Panc1 (cell line): ENCODE results near the gene ATG4B. TPM values are rescaled to one million over a fixed set of nuclear protein-coding genes. Genes with fewer than 3 reads are reported as not detected.

ENCODE experiments used
- ATAC-seq: fragments of 200-7000 bp; cut with Tn5 transposase; 2 replicates; pipeline ENCODE4 v1.9.1; 2020; ENCODE audit warnings: mild to moderate bottlenecking, moderate library complexity
- BruUV-seq: library from RNA; stranded (reverse); fragments of 400-500 nt; replicated peaks from 2 replicates; lab custom pipeline; 2021; lab: Mats Ljungman, UMichigan
- CTCF ChIA-PET: fragments of 300-600 bp; sonication (Branson Sonifier 250); formaldehyde crosslinking; loops from one replicate; lab custom pipeline; 2022; ENCODE audit warnings: antibody characterized with exemption; lab: Charles Lee
- POLR2A ChIA-PET: fragments of 300-600 bp; sonication (Branson Sonifier 250); formaldehyde crosslinking; loops from one replicate; lab custom pipeline; 2022; ENCODE audit warnings: antibody characterized with exemption; lab: Charles Lee
- DNase-seq: peaks from one replicate; pipeline ENCODE4 v3.0.0-alpha.2; 2010; ENCODE audit warnings: low read depth, low spot score
- H3K27ac ChIP-seq: 2 replicates; pipeline ENCODE4 v1.5.1; 2011; ENCODE audit warnings: mild to moderate bottlenecking, low read length, inconsistent platforms
- H3K27me3 ChIP-seq: fragments of 200-500 bp; sonication (Bioruptor generic); 2 replicates; pipeline ENCODE4 v1.6.0; 2014; ENCODE audit warnings: low read length, inconsistent platforms; ENCODE audit not compliant: control insufficient read depth, insufficient read depth
- H3K36me3 ChIP-seq: fragments of 200-500 bp; sonication (Bioruptor generic); 2 replicates; pipeline ENCODE4 v1.5.1; 2014; ENCODE audit warnings: inconsistent platforms, mild to moderate bottlenecking, low read length, moderate library complexity; ENCODE audit not compliant: control insufficient read depth, insufficient read depth
- H3K4me1 ChIP-seq: 2 replicates; pipeline ENCODE4 v1.5.1; 2011; ENCODE audit warnings: inconsistent platforms, mild to moderate bottlenecking, low read length, moderate library complexity; ENCODE audit not compliant: control insufficient read depth, insufficient read depth
- H3K4me3 ChIP-seq, 2 experiments: 2 replicates each; pipeline ENCODE4 v1.5.1; 2011 to 2012; ENCODE audit warnings: low read depth in 2 of 2, low read length in 2 of 2, mild to moderate bottlenecking in 2 of 2, inconsistent platforms in 1 of 2, moderate library complexity in 1 of 2
- H3K9me3 ChIP-seq: fragments of 200-500 bp; sonication (Bioruptor generic); 2 replicates; pipeline ENCODE4 v1.5.1; 2014; ENCODE audit warnings: low read depth, mild to moderate bottlenecking, inconsistent platforms, low read length, moderate library complexity; ENCODE audit not compliant: control insufficient read depth, insufficient read depth
- POLR2AphosphoS5 ChIP-seq: IDR thresholded peaks from 2 replicates; pipeline ENCODE4 v1.6.1; 2012; ENCODE audit warnings: mild to moderate bottlenecking, low read depth, low read length, moderate library complexity
- SIN3A ChIP-seq: IDR thresholded peaks from 2 replicates; pipeline ENCODE4 v1.6.1; 2012; ENCODE audit warnings: low read depth, mild to moderate bottlenecking, low read length, moderate library complexity, borderline replicate concordance; ENCODE audit not compliant: insufficient read depth
- TCF7L2 ChIP-seq: IDR thresholded peaks from 2 replicates; pipeline ENCODE4 v1.6.1; 2011; ENCODE audit warnings: mild to moderate bottlenecking, low read depth, low read length, inconsistent platforms
- in situ Hi-C: cut with HindIII; loops from 2 replicates; pipeline ENCODE4 v1.10.0; 2016; ENCODE audit warnings: low sequenced_read_pairs, low pct_unique_long_range_greater_than_20kb
- intact Hi-C: fragments of 100-400 bp; cut with micrococcal nuclease; formaldehyde crosslinking; loops from one replicate; pipeline ENCODE4 v1.10.0; 2022; ENCODE audit not compliant: unreplicated experiment
- total RNA-seq: library from RNA; stranded (reverse); gene quantifications from one replicate; pipeline ENCODE4 v1.2.1, GENCODE V29; 2021; ENCODE audit not compliant: unreplicated experiment
- TF ChIP-seq, protein P1 (sequence below), 2 experiments: IDR thresholded peaks; 2 replicates each; pipeline ENCODE4 v1.6.1; 2011 to 2012; ENCODE audit warnings: low read depth in 2 of 2, control low read depth in 1 of 2, low read length in 1 of 2, mild to moderate bottlenecking in 1 of 2, moderate library complexity in 1 of 2; ENCODE audit not compliant: insufficient read depth in 1 of 2
- TF ChIP-seq, protein P2 (sequence below): fragments of 450-650 bp; IDR thresholded peaks from 2 replicates; pipeline ENCODE4 v1.5.1; 2017; ENCODE audit warnings: mild to moderate bottlenecking

The ATG4B gene
- total RNA-seq, 1 experiment from 2014 or later: 84.2 TPM

DNA sequence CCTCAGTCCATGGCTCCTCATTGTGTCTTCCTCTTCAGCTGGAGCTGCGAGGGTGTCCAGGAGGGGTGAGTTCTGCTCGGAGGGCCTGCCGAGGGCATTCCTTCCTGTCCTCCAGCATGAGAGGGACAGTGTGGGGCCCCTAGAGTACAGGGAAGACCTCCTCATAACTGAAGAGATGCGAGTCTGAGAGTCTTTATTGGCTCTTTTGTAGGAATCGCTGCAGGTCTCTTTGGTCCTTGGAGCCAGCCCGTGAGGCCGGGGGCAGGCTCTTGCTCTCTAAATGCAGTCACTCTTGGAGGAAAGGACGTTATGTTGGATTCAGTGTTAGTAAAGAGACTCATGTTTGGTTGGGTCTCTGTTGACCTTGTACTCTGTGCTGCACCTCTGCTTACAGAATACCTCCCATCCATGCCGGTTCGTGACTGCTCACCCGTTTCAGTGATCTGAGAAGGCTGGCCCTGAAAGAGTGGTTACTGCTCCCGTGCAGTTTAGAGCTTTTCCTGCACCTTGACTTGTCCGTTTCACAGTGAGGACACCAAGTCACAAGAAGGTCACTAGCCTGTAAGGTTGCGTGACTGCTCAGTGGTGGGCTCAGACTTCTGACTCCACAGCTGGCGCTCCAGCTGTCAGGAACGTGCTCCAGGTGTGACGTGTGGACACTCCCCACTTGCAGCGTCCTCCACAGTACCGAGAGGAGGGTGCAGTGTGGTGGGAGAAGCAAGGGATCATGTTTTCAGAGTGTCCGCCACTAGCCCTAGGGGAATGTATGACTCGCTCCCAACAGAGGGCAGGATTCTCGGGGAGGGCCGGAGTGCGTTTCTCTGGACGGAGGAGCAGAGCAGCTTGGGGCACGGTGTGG is 7.8 kb downstream of the ATG4B start:
- intact Hi-C loops (no loop called here), in situ Hi-C loops (no loop called here)
- Histone ChIP-seq H3K27ac (no peak overlapping the region), H3K9me3 (no peaks in the 10 kb centered on the region), H3K4me1 (no peaks in the 10 kb centered on the region; the same call in 1 of the 2 replicates), H3K27me3 (no peaks in the 10 kb centered on the region), H3K36me3 (no peaks in the 10 kb centered on the region), H3K4me3 (no peak overlapping the region)
- BruUV-seq: no TSS peak
- POLR2A ChIA-PET: no interaction called here
- ATAC-seq (peak; percentile 38), DNase-seq (no peak)
- TF ChIP-seq POLR2AphosphoS5 (no peak), SIN3A (no peak), TCF7L2 (no peak)
- TF ChIP-seq, protein P1, sequence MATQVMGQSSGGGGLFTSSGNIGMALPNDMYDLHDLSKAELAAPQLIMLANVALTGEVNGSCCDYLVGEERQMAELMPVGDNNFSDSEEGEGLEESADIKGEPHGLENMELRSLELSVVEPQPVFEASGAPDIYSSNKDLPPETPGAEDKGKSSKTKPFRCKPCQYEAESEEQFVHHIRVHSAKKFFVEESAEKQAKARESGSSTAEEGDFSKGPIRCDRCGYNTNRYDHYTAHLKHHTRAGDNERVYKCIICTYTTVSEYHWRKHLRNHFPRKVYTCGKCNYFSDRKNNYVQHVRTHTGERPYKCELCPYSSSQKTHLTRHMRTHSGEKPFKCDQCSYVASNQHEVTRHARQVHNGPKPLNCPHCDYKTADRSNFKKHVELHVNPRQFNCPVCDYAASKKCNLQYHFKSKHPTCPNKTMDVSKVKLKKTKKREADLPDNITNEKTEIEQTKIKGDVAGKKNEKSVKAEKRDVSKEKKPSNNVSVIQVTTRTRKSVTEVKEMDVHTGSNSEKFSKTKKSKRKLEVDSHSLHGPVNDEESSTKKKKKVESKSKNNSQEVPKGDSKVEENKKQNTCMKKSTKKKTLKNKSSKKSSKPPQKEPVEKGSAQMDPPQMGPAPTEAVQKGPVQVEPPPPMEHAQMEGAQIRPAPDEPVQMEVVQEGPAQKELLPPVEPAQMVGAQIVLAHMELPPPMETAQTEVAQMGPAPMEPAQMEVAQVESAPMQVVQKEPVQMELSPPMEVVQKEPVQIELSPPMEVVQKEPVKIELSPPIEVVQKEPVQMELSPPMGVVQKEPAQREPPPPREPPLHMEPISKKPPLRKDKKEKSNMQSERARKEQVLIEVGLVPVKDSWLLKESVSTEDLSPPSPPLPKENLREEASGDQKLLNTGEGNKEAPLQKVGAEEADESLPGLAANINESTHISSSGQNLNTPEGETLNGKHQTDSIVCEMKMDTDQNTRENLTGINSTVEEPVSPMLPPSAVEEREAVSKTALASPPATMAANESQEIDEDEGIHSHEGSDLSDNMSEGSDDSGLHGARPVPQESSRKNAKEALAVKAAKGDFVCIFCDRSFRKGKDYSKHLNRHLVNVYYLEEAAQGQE (IDR thresholded peaks at IDR 0.05; ENCODE audit: insufficient read depth in 1 of 2, low read depth in 2 of 2, low read length in 1 of 2): no peak
- TF ChIP-seq, protein P2, sequence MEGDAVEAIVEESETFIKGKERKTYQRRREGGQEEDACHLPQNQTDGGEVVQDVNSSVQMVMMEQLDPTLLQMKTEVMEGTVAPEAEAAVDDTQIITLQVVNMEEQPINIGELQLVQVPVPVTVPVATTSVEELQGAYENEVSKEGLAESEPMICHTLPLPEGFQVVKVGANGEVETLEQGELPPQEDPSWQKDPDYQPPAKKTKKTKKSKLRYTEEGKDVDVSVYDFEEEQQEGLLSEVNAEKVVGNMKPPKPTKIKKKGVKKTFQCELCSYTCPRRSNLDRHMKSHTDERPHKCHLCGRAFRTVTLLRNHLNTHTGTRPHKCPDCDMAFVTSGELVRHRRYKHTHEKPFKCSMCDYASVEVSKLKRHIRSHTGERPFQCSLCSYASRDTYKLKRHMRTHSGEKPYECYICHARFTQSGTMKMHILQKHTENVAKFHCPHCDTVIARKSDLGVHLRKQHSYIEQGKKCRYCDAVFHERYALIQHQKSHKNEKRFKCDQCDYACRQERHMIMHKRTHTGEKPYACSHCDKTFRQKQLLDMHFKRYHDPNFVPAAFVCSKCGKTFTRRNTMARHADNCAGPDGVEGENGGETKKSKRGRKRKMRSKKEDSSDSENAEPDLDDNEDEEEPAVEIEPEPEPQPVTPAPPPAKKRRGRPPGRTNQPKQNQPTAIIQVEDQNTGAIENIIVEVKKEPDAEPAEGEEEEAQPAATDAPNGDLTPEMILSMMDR: no peak
- CTCF ChIA-PET: no interaction called here

DNA sequence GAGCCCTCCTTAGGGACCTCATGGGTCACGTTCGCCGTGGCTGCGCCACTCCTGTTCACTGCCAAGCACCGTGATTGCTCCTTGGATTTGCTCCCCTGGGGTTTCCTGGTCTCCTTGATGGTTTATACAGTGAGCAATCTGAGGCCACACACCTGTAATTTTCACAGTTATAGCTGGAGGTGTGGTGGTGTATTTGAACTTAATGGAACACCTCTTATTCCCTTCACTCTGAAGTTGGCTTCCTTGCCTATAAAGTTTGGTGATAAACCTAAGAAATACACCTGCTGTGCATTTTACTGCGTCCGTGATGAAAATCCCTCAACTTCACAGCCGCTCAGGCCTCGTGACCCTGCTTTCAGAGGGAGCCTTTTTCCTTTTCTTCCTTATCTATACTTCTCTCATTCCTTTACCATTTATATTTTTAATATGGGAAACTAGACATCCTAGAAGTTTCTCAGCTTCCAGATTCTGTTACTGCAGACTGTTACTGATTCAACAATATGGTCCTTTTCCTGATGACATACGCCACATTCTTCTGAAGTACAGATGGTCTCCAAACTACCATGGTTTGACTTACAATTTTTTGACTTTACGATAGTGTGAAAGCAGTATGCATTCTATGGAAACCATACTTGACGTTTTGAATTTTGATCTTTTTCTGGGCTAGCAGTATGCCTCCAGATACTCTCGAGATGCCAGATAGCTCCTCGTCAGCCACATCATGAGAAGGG is 8.6 kb downstream of the ATG4B start:
- H3K36me3 ChIP-seq: no peaks in the 10 kb centered on the region
- ATAC-seq: no peak
- POLR2A ChIA-PET: interaction anchor here (0.7 kb wide), 1 partner anchor 407 kb away, joined by 3 read pairs; no protein-coding TSS in a partner anchor

More for the DNA sequence above, 8.6 kb downstream of the ATG4B start:
- TF ChIP-seq, protein P1 (IDR thresholded peaks at IDR 0.05; ENCODE audit: insufficient read depth in 1 of 2, low read depth in 2 of 2, low read length in 1 of 2): no peak
- no peak for TF ChIP-seq POLR2AphosphoS5
- TF ChIP-seq, protein P2: no peak
- TF ChIP-seq SIN3A: no peak
- no peak for TF ChIP-seq TCF7L2
- no TSS peak for BruUV-seq
- DNase-seq: no peak
- intact Hi-C loops: no loop called here
- in situ Hi-C loops: no loop called here
- Histone ChIP-seq H3K27ac (no peak overlapping the region), H3K4me3 (no peak overlapping the region), H3K9me3 (no peaks in the 10 kb centered on the region), H3K4me1 (no peaks in the 10 kb centered on the region; the same call in 1 of the 2 replicates), H3K27me3 (no peaks in the 10 kb centered on the region)
- CTCF ChIA-PET: no interaction called here
